BLaER1 (cell line): Measurements from ENCODE around the gene LPIN1.
"Not testable (repeated sequence)": the region's sequence is repeated elsewhere in the genome, so short reads cannot be mapped to it uniquely, and the experiment has no call there.

Experiments
- H3K27ac ChIP-seq: shearing (Covaris generic); formaldehyde crosslinking; 2 replicates; pipeline ENCODE4 v1.8.1; 2022
- H3K27me3 ChIP-seq: shearing (Covaris generic); formaldehyde crosslinking; 2 replicates; pipeline ENCODE4 v1.8.1; 2022
- H3K36me3 ChIP-seq: shearing (Covaris generic); formaldehyde crosslinking; 2 replicates; pipeline ENCODE4 v1.8.1; 2022
- H3K4me1 ChIP-seq: shearing (Covaris generic); formaldehyde crosslinking; 2 replicates; pipeline ENCODE4 v1.8.1; 2022
- H3K4me2 ChIP-seq: shearing (Covaris generic); formaldehyde crosslinking; 2 replicates; pipeline ENCODE4 v1.8.1; 2022
- H3K4me3 ChIP-seq: shearing (Covaris generic); formaldehyde crosslinking; 2 replicates; pipeline ENCODE4 v1.8.1; 2022
- H3K9ac ChIP-seq: shearing (Covaris generic); formaldehyde crosslinking; 2 replicates; pipeline ENCODE4 v1.8.1; 2022
- H3K9me3 ChIP-seq: shearing (Covaris generic); formaldehyde crosslinking; 2 replicates; pipeline ENCODE4 v1.8.1; 2022
- H4K20me1 ChIP-seq: shearing (Covaris generic); formaldehyde crosslinking; 2 replicates; pipeline ENCODE4 v1.8.1; 2022
- Cebpa-rat ChIP-seq: shearing (Covaris generic); IDR thresholded peaks from 2 replicates; pipeline ENCODE4 v1.8.1; 2022

Gene LPIN1

DNA sequence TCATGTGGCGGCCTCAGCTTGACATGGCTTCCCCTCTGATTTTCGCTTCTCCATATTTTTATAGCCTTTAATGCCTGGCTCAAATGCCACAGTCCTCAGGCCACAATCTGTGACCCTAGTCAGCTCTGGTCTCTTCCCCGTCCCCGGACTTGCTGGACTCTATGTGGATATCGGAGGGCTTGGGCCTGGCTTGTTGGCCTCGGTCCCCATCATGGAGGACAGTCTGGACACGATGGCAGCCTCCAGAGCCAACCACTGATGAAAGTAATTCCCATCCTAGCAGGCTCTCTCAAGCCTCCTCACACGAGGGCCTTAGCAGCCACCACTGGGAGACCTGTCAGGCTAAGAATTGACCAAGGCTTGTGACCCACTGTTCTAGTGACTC, 61.6 kb downstream of the LPIN1 start:
- H3K4me2 ChIP-seq = no peak overlapping the region
- no peak overlapping the region for H3K27ac ChIP-seq
- no peaks in the 10 kb centered on the region for H3K27me3 ChIP-seq
- no peaks in the 10 kb centered on the region for H3K9me3 ChIP-seq
- no peak overlapping the region for H3K9ac ChIP-seq
- peaks cover 10% of the 10 kb centered on the region for H3K4me1 ChIP-seq
- TF ChIP-seq Cebpa-rat = no peak
- H4K20me1 ChIP-seq = no peaks in the 10 kb centered on the region
- H3K4me3 ChIP-seq = no peak overlapping the region
- peaks cover 96% of the 10 kb centered on the region for H3K36me3 ChIP-seq

- no peaks in the 10 kb centered on the region for H4K20me1 ChIP-seq
- peaks cover 10% of the 10 kb centered on the region for H3K4me1 ChIP-seq
- peaks cover 93% of the 10 kb centered on the region for H3K36me3 ChIP-seq
- no peaks in the 10 kb centered on the region for H3K27me3 ChIP-seq
- H3K4me3 ChIP-seq = no peak overlapping the region
- H3K9ac ChIP-seq = no peak overlapping the region
- H3K9me3 ChIP-seq = no peaks in the 10 kb centered on the region
- TF ChIP-seq Cebpa-rat = no peak
- H3K4me2 ChIP-seq = no peak overlapping the region
- H3K27ac ChIP-seq = no peak overlapping the region
Measured at GRCh38 chr2:11809586-11810236, 63.3 kb downstream of the LPIN1 start.

DNA sequence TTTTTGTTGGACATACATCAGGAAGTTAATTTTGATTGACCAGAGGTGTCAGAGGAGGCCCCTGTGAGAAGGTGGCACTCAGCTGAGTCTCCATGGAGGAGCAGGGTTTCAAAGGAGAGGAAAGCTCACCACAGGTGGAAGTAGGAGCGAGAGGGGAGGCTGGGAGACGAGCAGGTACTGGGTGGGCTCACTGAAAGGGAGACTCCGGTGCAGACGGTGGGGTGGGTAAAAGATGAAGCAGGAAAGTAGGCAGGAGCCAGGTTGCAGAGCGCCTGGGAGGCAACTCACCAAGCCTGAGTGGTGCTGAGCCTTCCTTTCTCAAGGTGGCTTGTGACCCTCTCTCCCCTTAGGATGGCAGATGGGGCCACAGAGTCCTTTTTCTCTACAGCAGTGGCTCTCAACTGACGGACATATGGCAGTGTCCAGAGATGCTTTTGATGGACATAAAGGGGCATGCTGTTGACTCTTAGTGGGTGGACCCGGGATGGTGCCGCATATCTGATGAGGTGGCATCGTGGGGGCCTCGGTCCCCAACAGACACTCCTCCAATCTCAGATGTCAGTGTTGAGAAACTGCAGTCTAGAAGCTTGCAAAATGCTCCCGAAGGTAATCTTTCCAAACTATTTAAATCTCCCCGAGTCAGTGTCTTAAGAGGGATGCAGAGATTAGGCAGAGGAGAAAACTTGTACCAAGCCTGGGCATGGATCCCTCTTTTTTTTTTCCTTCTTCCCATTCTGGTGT, 64.0 kb downstream of the LPIN1 start:
- Histone ChIP-seq H3K27ac (no peak overlapping the region), H3K4me2 (no peak overlapping the region), H3K27me3 (no peaks in the 10 kb centered on the region), H3K4me1 (peaks cover 10% of the 10 kb centered on the region), H3K9me3 (no peaks in the 10 kb centered on the region), H3K36me3 (peaks cover 93% of the 10 kb centered on the region), H3K4me3 (no peak overlapping the region), H3K9ac (no peak overlapping the region), H4K20me1 (no peaks in the 10 kb centered on the region)
- TF ChIP-seq Cebpa-rat = no peak

GRCh38 chr2:11811036-11811654, 64.7 kb downstream of the LPIN1 start:
- H3K9me3 ChIP-seq = no peaks in the 10 kb centered on the region
- no peak overlapping the region for H3K4me2 ChIP-seq
- no peak overlapping the region for H3K4me3 ChIP-seq
- H3K27me3 ChIP-seq = no peaks in the 10 kb centered on the region
- TF ChIP-seq Cebpa-rat = no peak
- H3K4me1 ChIP-seq = peaks cover 10% of the 10 kb centered on the region
- no peak overlapping the region for H3K27ac ChIP-seq
- H3K36me3 ChIP-seq = peaks cover 93% of the 10 kb centered on the region
- no peak overlapping the region for H3K9ac ChIP-seq
- no peaks in the 10 kb centered on the region for H4K20me1 ChIP-seq

GRCh38 chr2:11812466-11813248, 66.2 kb downstream of the LPIN1 start:
- TF ChIP-seq Cebpa-rat = no peak

DNA sequence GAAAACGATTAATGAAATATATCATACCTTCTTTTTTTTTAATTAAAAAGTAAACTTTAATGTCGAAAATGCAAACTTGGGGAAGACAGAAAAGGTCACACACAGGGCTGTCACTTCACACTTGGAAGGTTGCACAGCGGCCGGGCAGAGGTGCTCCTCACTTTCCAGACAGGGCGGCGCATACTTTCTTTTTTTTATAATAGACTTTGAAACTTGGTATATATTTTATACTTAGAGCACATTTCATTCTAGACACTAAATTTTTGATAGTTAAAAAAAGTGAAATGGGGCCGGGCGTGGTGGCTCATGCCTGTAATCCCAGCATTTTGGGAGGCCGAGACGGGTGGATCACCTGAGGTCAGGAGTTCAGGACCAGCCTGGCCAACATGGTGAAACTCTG, 66.9 kb downstream of the LPIN1 start:
- not testable (repeated sequence) for H4K20me1 ChIP-seq, H3K9me3 ChIP-seq, H3K4me1 ChIP-seq, H3K27me3 ChIP-seq, H3K27ac ChIP-seq, H3K4me2 ChIP-seq, H3K4me3 ChIP-seq, H3K9ac ChIP-seq
- H3K36me3 ChIP-seq = peaks cover 91% of the 10 kb centered on the region

More at GRCh38 chr2:11812466-11813248, 66.2 kb downstream of the LPIN1 start:
- no peak overlapping the region for H3K9ac ChIP-seq
- H3K4me3 ChIP-seq = no peak overlapping the region
- H3K4me1 ChIP-seq = no peaks in the 10 kb centered on the region
- no peaks in the 10 kb centered on the region for H4K20me1 ChIP-seq
- no peaks in the 10 kb centered on the region for H3K27me3 ChIP-seq
- no peak overlapping the region for H3K27ac ChIP-seq
- no peaks in the 10 kb centered on the region for H3K9me3 ChIP-seq
- H3K4me2 ChIP-seq = no peak overlapping the region
- H3K36me3 ChIP-seq = peaks cover 93% of the 10 kb centered on the region

DNA sequence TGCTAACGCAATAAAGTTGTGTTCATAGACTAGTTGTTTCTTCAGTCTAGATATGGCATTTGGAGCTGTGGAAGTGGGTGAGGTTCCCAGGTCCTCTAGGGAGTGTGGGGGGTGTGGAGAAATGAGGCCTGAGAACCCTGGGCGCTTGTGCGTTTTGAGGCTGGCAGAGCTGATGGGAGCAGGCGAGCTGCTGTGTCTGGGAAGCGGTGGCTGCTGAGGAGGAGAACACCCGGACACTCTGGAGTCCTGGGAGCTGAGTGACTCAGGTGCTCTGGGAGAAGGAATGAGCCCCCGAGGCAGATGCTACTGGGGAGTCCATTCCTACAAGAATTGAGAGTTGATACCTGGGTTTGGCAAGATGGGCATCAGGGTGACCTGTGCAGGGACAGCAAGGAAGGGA, 67.5 kb downstream of the LPIN1 start:
- H3K27me3 ChIP-seq = no peaks in the 10 kb centered on the region
- no peaks in the 10 kb centered on the region for H4K20me1 ChIP-seq
- no peak for TF ChIP-seq Cebpa-rat
- H3K9ac ChIP-seq = no peak overlapping the region
- no peak overlapping the region for H3K27ac ChIP-seq
- no peaks in the 10 kb centered on the region for H3K4me1 ChIP-seq
- no peaks in the 10 kb centered on the region for H3K9me3 ChIP-seq
- H3K4me2 ChIP-seq = no peak overlapping the region
- H3K36me3 ChIP-seq = peaks cover 85% of the 10 kb centered on the region
- H3K4me3 ChIP-seq = no peak overlapping the region

DNA sequence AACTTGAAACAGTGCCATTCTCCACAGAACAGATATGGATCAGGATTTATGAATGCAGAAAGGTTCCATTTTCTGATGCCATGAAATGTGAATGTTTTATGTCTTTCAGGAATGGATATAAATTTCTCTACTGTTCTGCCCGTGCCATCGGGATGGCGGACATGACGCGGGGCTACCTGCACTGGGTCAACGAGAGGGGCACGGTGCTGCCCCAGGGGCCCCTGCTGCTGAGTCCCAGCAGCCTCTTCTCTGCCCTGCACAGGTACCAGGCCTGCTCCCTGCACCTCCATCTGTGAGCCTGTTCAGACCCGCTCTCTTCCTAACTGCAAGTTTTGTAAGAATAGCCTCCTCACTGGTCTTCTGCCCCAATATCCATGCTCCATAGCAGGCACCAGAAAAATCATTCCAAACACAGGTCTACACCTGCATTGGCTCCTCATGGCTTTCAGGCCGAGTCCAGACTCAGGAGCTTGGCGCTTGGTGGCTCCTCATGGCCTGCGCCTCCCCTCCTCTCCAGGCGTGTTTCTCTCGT, 68.6 kb downstream of the LPIN1 start:
- H3K9me3 ChIP-seq = no peaks in the 10 kb centered on the region
- H4K20me1 ChIP-seq = no peaks in the 10 kb centered on the region
- no peak for TF ChIP-seq Cebpa-rat
- H3K27me3 ChIP-seq = no peaks in the 10 kb centered on the region
- no peak overlapping the region for H3K4me2 ChIP-seq
- H3K9ac ChIP-seq = no peak overlapping the region
- peaks cover 84% of the 10 kb centered on the region for H3K36me3 ChIP-seq
- no peak overlapping the region for H3K4me3 ChIP-seq
- H3K4me1 ChIP-seq = no peaks in the 10 kb centered on the region
- H3K27ac ChIP-seq = no peak overlapping the region

- not testable (repeated sequence) for H3K27me3 ChIP-seq, H3K4me3 ChIP-seq, H3K4me2 ChIP-seq, H3K4me1 ChIP-seq, H3K9me3 ChIP-seq, H3K27ac ChIP-seq, H4K20me1 ChIP-seq, H3K9ac ChIP-seq
- H3K36me3 ChIP-seq = peaks cover 88% of the 10 kb centered on the region
Measured at GRCh38 chr2:11816935-11817334, 70.5 kb downstream of the LPIN1 start.
